Neuronal stem cell (in vitro differentiated cells): ENCODE data around the gene TBXA2R.

Experiments
- DNase-seq: peaks from one replicate; pipeline ENCODE4 v3.0.0-alpha.2; 2013; ENCODE audit warnings: low spot score
- H2AFZ ChIP-seq: one replicate; pipeline ENCODE4 v1.6.1; 2013; ENCODE audit warnings: mild to moderate bottlenecking, low read length, inconsistent platforms
- H2AK5ac ChIP-seq: 2 replicates; pipeline ENCODE4 v1.6.1; 2013; ENCODE audit warnings: low read depth, mild to moderate bottlenecking, inconsistent platforms, low read length, moderate library complexity, mixed read lengths
- H2BK120ac ChIP-seq: 2 replicates; pipeline ENCODE4 v1.6.1; 2013; ENCODE audit warnings: low read depth, mild to moderate bottlenecking, inconsistent platforms, low read length, moderate library complexity, mixed read lengths
- H2BK12ac ChIP-seq: one replicate; pipeline ENCODE4 v1.6.1; 2013; ENCODE audit warnings: low read length, inconsistent platforms
- H2BK15ac ChIP-seq: 2 replicates; pipeline ENCODE4 v1.6.1; 2013; ENCODE audit warnings: mild to moderate bottlenecking, low read length, inconsistent platforms, mixed read lengths
- H2BK5ac ChIP-seq: one replicate; pipeline ENCODE4 v1.6.1; 2013; ENCODE audit warnings: inconsistent platforms, mild to moderate bottlenecking, low read length, moderate library complexity
- H3K14ac ChIP-seq: one replicate; pipeline ENCODE4 v1.6.1; 2013; ENCODE audit warnings: low read length, inconsistent platforms
- H3K18ac ChIP-seq: 2 replicates; pipeline ENCODE4 v1.6.1; 2013; ENCODE audit warnings: low read length, inconsistent platforms
- H3K23ac ChIP-seq: 2 replicates; pipeline ENCODE4 v1.6.1; 2013; ENCODE audit warnings: low read depth, mild to moderate bottlenecking, mixed read lengths, low read length, inconsistent platforms; ENCODE audit not compliant: poor library complexity
- H3K27ac ChIP-seq: replicated peaks from 3 replicates; pipeline ENCODE4 v1.5.1; 2013; ENCODE audit warnings: low read length, inconsistent platforms
- H3K27me3 ChIP-seq, 3 experiments: 2 replicates each; pipeline ENCODE4 v1.6.1; 2013; ENCODE audit warnings: low read length in 3 of 3, mild to moderate bottlenecking in 2 of 3, inconsistent platforms in 1 of 3, low read depth in 1 of 3, mixed read lengths in 1 of 3, moderate library complexity in 1 of 3; ENCODE audit not compliant: control insufficient read depth in 3 of 3, insufficient read depth in 3 of 3
- H3K36me3 ChIP-seq, 2 donors: replicated peaks in 1 of 2; 2 replicates each; pipeline ENCODE4 v1.6.1; 2013; ENCODE audit warnings: low read length in 2 of 2; ENCODE audit not compliant: control insufficient read depth in 2 of 2, insufficient read depth in 2 of 2
- H3K4ac ChIP-seq: 2 replicates; pipeline ENCODE4 v1.6.1; 2013; ENCODE audit warnings: inconsistent platforms, mild to moderate bottlenecking, low read length, moderate library complexity
- H3K4me1 ChIP-seq, 2 donors: 1 replicate in 1 of 2; 2 replicates in 1 of 2; pipeline ENCODE4 v1.6.1; 2013; ENCODE audit warnings: low read length in 2 of 2, low read depth in 1 of 2; ENCODE audit not compliant: control insufficient read depth in 2 of 2, insufficient read depth in 1 of 2
- H3K4me2 ChIP-seq: one replicate; pipeline ENCODE4 v1.6.1; 2013; ENCODE audit warnings: mild to moderate bottlenecking, low read length, inconsistent platforms; ENCODE audit not compliant: insufficient read depth, poor library complexity, severe bottlenecking
- H3K4me3 ChIP-seq, 2 donors: 2 replicates each; pipeline ENCODE4 v1.5.1; 2013; ENCODE audit warnings: low read length in 2 of 2, mild to moderate bottlenecking in 2 of 2, inconsistent platforms in 1 of 2, moderate library complexity in 1 of 2
- H3K79me1 ChIP-seq: one replicate; pipeline ENCODE4 v1.6.1; 2013; ENCODE audit warnings: low read depth, mild to moderate bottlenecking, inconsistent platforms, low read length, moderate library complexity
- H3K9ac ChIP-seq: one replicate; pipeline ENCODE4 v1.6.1; 2013; ENCODE audit warnings: mild to moderate bottlenecking, low read depth, low read length, inconsistent platforms; ENCODE audit not compliant: poor library complexity
- H3K9me3 ChIP-seq, 2 donors: replicated peaks in 1 of 2; 2 replicates each; pipeline versions ENCODE3 to v1.6.1; 2013; ENCODE audit warnings: low read length in 2 of 2, mild to moderate bottlenecking in 2 of 2, inconsistent platforms in 1 of 2, low read depth in 1 of 2, mixed read lengths in 1 of 2, moderate library complexity in 1 of 2; ENCODE audit not compliant: control insufficient read depth in 2 of 2, insufficient read depth in 1 of 2
- H4K8ac ChIP-seq: one replicate; pipeline ENCODE4 v1.6.1; 2013; ENCODE audit warnings: low read depth, mild to moderate bottlenecking, inconsistent platforms, low read length, moderate library complexity
- H4K91ac ChIP-seq: one replicate; pipeline ENCODE4 v1.6.1; 2013; ENCODE audit warnings: low read length, low read depth, mild to moderate bottlenecking, inconsistent platforms; ENCODE audit not compliant: poor library complexity
- WGBS, 2 donors: extraction: QIAGEN DNeasy Blood & Tissue Kit; methylation state at CpG; one replicate each; pipeline ENCODE4 v1.1.7; 2013; ENCODE audit warnings: missing lambda C conversion rate in 2 of 2, mixed read lengths in 1 of 2; ENCODE audit not compliant: insufficient read length in 2 of 2, insufficient replicate concordance in 1 of 2; ENCODE audit errors: extremely low coverage in 2 of 2; 5-methylcytosine and 5-hydroxymethylcytosine counted together

The TBXA2R gene

DNA sequence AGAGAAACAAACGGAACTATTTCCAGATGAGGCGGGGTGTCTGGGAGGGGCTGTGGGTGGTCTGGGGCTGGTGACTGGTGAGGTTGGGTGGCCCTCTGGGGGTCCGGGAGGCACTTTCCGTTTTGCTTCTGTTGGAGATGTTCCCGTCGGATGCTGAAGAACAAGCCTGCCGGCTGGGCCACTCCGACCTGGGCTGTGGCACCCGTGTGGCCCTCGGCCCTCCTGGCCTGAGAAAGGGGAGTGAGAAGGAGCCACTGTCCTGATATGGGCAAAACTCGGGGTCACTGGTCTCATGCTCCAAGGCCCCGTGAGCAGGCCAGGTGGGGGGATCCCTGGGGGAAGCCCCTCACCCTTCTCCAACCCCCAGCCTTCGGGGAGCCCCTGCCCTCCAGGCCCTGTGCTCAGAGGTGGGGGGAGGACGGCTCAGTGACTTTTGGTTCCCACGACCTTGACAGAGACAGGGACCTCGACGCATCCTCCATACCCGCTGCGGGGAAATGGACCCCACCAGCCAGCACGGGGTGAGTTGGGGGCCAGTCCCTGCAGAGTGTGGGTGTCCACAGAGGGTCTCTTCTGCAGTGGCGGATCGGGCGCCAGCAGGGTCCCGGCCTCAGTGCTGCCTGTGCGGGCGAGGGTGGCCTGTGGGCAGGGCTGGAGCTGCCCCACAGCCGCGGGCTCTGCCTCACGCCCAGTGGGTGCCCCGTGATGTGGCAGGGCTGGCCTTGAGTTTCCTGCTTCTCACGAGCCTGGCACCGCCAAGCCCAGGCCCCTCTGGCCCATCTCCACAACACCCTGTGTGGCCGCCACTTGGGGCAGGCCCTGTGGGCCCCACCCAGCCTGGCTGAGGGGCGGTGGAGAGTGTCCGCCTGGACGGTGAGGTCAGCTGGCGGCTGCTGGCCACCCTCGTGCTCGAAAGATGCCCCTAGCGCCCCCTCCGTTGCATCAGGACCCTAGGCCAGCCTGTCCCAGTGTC is 4.4 kb upstream of the TBXA2R start:
- H2AFZ ChIP-seq = no peak overlapping the region
- WGBS, 2 donors = no CpG with 5 or more reads among the region's 41 CpGs
- peaks cover 13 to 36% of the 10 kb centered on the region in 2 donors for H3K36me3 ChIP-seq
- no peak overlapping the region for H3K27ac ChIP-seq
- H2BK120ac ChIP-seq = no peak overlapping the region
- H3K9me3 ChIP-seq = no peaks in the 10 kb centered on the region
- H4K8ac ChIP-seq = no peak overlapping the region
- no peak for DNase-seq
- H3K4me1 ChIP-seq = peaks cover 5 to 17% of the 10 kb centered on the region in 2 donors
- peaks cover 3% of the 10 kb centered on the region for H3K79me1 ChIP-seq
- no peak overlapping the region for H3K4ac ChIP-seq
- no peak overlapping the region for H2BK5ac ChIP-seq
- no peak overlapping the region for H3K4me3 ChIP-seq
- H4K91ac ChIP-seq = no peak overlapping the region
- H2BK12ac ChIP-seq = no peak overlapping the region
- H3K14ac ChIP-seq = no peak overlapping the region
- no peak overlapping the region for H3K23ac ChIP-seq
- no peak overlapping the region for H3K4me2 ChIP-seq
- no peak overlapping the region for H3K9ac ChIP-seq
- H2BK15ac ChIP-seq = no peak overlapping the region
- no peak overlapping the region for H3K18ac ChIP-seq
- H3K27me3 ChIP-seq = peaks cover 3 to 17% (median 10%) of the 10 kb centered on the region in 3 experiments
- no peak overlapping the region for H2AK5ac ChIP-seq

DNA sequence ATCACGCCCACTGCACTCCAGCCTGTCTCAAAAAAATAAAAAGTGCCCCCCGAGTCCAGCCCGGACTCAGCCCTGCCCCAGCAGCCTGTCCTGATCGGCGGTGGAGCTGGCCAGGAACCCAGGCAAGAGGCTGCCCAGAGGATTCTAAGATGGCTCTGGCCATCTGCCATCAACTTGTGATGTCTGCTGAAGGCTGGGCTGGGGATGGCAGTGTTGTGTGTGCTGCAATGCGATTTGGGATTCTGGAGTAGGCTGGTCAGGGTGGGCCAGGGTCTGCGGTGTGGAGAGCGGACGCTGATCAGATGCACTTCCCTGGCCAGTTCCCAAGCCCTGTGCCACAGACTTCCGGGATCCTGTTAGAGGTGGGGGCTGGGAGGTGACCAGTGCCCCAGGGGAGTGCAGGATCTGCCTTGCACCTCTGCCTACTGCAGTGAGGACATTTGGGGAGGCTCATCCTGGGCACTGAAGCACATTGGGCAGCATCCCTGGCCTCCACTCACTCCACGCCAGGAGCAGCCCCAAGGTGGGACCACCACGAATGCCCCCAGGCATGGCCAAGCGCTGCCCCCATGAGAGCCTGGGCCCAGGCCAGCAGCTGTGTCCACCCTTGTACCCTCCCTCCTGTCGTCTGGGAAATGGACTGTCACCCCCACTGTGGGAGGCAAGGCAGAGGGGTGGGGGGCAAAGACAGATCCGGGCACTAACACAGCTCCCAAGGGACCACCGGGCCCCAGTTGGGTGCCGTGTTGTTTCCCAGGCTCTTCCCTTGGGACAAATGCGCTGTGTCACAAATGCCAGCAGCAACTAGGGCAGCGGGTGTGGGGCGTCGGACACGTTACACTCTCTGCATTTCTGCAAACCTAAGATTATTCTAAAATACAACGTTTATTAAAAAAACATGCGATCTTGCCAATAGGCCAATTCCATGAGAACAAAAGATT is 3.4 kb upstream of the TBXA2R start:
- H3K9me3 ChIP-seq = no peaks in the 10 kb centered on the region
- no peak overlapping the region for H3K18ac ChIP-seq
- H3K79me1 ChIP-seq = peaks cover 2% of the 10 kb centered on the region
- no peak overlapping the region for H3K4ac ChIP-seq
- H2BK5ac ChIP-seq = no peak overlapping the region
- no peak overlapping the region for H2BK15ac ChIP-seq
- H3K23ac ChIP-seq = peak overlapping the region; percentile 25
- H3K14ac ChIP-seq = no peak overlapping the region
- H2AK5ac ChIP-seq = no peak overlapping the region
- H3K4me2 ChIP-seq = no peak overlapping the region
- peaks cover 3 to 27% (median 20%) of the 10 kb centered on the region in 3 experiments for H3K27me3 ChIP-seq
- H3K36me3 ChIP-seq = peaks cover 9 to 32% of the 10 kb centered on the region in 2 donors
- peaks cover 5 to 17% of the 10 kb centered on the region in 2 donors for H3K4me1 ChIP-seq
- no peak overlapping the region for H3K9ac ChIP-seq
- no CpG with 5 or more reads among the region's 24 CpGs for WGBS, 2 donors
- H3K27ac ChIP-seq = no peak overlapping the region
- no peak overlapping the region for H3K4me3 ChIP-seq
- H2BK12ac ChIP-seq = no peak overlapping the region
- DNase-seq = no peak
- H2AFZ ChIP-seq = no peak overlapping the region
- H4K8ac ChIP-seq = peak overlapping the region; percentile 4
- H2BK120ac ChIP-seq = no peak overlapping the region
- H4K91ac ChIP-seq = no peak overlapping the region

DNA sequence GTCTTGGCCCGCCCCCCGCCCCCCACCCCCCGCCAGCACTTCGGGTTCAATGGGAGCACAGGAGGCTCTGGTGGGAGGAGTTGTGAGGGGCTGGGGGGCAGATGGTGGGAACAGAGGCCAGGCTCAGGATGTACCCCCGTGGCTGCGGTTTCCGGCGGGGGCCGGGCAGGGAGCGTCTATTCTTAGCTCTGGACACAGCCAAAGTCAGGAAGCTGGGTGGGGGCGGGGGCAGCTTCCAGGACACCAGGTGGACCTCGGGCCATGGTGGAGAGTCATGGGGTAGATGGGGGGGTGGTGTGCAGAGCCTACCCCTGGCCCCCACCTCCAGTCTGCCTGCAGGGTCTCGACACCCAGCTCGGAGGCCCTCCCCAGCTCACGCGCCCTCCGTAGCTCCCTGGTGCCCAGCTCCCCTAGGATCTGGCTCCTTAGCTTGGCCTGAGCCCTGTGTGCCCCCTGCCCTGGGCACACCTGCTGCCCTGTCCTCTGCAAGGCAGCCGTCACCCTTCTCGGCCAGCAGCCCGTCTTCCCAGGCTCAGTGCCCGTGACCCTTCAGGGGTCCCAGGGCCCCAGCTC is 2.2 kb upstream of the TBXA2R start:
- no CpG with 5 or more reads among the region's 21 CpGs for WGBS, 2 donors

More for the DNA sequence above, 2.2 kb upstream of the TBXA2R start:
- Histone ChIP-seq H2AFZ (no peak overlapping the region), H2BK15ac (no peak overlapping the region), H3K4ac (no peak overlapping the region), H2AK5ac (peak overlapping the region; percentile 35), H2BK5ac (no peak overlapping the region), H3K9ac (no peak overlapping the region), H3K4me1 (peaks cover 5 to 18% of the 10 kb centered on the region in 2 donors), H3K14ac (no peak overlapping the region), H3K18ac (no peak overlapping the region), H4K91ac (no peak overlapping the region), H3K36me3 (peaks cover 6 to 32% of the 10 kb centered on the region in 2 donors), H3K23ac (peak overlapping the region; percentile 52), H2BK12ac (no peak overlapping the region), H3K27ac (no peak overlapping the region), H3K27me3 (peaks cover 3 to 29% (median 26%) of the 10 kb centered on the region in 3 experiments), H2BK120ac (no peak overlapping the region), H4K8ac (no peak overlapping the region), H3K79me1 (peaks cover 2% of the 10 kb centered on the region), H3K4me3 (no peak overlapping the region), H3K4me2 (no peak overlapping the region), H3K9me3 (no peaks in the 10 kb centered on the region)
- no peak for DNase-seq
